Keratinocyte (primary cell): Measurements from ENCODE around the gene TBC1D12.

Source experiments
- EZH2 ChIP-seq: IDR thresholded peaks from one replicate; pipeline ENCODE4 v1.6.1; 2012; ENCODE audit warnings: inconsistent platforms, mild to moderate bottlenecking, low read length, moderate library complexity
- TF ChIP-seq, protein P1 (sequence below), 3 experiments: IDR thresholded peaks in 1 of 3; conservative IDR thresholded peaks in 1 of 3; optimal IDR thresholded peaks in 1 of 3; 2 replicates in 2 of 3; 3 replicates in 1 of 3; pipeline versions ENCODE3 to v1.5.1; 2011; ENCODE audit warnings: low read length in 3 of 3, mild to moderate bottlenecking in 3 of 3, moderate library complexity in 2 of 3, control low read depth in 1 of 3, inconsistent platforms in 1 of 3; ENCODE audit not compliant: insufficient read depth in 2 of 3; ENCODE audit errors: extremely low read depth in 1 of 3

DNA sequence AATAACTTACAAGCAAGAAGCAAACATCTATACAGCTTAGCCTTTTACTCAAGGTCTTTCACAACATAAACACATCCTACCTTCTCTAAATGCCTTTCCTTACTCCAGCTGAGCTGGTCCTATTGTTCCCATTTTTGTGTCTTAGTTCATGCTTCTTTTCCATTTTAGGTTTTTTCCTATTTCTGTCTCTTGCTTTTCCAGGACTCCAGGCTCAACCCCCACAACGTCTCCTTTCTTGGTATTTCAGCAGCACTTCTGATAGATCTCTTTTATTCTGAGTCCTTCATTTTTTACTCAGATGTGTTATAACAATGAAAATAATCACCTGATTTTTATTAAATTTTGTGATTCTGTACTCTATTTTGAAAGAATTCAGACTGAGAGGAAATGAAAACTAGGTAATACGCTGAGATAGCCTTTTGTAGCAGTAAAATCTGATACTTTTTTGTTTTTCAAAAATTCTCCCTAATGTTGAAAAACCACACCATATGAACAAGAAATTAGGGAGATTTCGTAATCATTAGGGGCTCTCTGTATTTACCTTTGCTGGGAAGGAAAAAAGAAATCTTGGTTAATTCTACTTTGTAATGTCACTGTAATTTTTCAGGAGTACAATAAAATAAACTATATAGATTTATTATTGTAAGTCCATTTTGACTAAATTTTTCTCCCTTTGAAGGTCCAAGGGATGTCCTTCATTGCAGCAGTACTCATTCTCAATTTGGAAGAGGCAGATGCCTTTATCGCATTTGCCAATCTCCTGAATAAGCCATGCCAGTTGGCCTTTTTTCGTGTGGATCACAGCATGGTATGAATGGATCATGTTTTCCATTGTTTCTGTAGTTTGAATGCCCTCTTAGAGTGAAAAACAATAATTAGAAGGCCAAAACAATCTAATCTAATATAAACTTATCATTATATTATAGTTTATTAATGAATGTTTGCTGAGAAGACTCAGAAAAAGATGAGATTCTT lies 119.2 kb downstream of the TBC1D12 start:
- TF ChIP-seq, protein P1, sequence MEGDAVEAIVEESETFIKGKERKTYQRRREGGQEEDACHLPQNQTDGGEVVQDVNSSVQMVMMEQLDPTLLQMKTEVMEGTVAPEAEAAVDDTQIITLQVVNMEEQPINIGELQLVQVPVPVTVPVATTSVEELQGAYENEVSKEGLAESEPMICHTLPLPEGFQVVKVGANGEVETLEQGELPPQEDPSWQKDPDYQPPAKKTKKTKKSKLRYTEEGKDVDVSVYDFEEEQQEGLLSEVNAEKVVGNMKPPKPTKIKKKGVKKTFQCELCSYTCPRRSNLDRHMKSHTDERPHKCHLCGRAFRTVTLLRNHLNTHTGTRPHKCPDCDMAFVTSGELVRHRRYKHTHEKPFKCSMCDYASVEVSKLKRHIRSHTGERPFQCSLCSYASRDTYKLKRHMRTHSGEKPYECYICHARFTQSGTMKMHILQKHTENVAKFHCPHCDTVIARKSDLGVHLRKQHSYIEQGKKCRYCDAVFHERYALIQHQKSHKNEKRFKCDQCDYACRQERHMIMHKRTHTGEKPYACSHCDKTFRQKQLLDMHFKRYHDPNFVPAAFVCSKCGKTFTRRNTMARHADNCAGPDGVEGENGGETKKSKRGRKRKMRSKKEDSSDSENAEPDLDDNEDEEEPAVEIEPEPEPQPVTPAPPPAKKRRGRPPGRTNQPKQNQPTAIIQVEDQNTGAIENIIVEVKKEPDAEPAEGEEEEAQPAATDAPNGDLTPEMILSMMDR (optimal IDR thresholded peaks at IDR 0.05 in 1 of 3, IDR thresholded peaks at IDR 0.05 in 1 of 3, conservative IDR thresholded peaks at IDR 0.05 in 1 of 3; ENCODE audit: extremely low read depth in 1 of 3, insufficient read depth in 2 of 3, low read length in 3 of 3), result no peak
- TF ChIP-seq EZH2, result no peak
